Immature natural killer cell (primary cell): ENCODE data around the gene KRTAP24-1. TPM values are rescaled to one million over a fixed set of nuclear protein-coding genes. Genes with fewer than 3 reads are reported as not detected.

Source experiments
- DNase-seq, 3 donors: peaks; one replicate each; pipeline ENCODE4 v3.0.0; 2022; ENCODE audit warnings: mixed read lengths in 1 of 3
- H3K27ac Mint-ChIP-seq, 6 donors: one replicate each; pipeline ENCODE4 v1.8.0; 2020; ENCODE audit warnings: mixed read lengths in 6 of 6, mild to moderate bottlenecking in 5 of 6, inconsistent platforms in 4 of 6, moderate library complexity in 3 of 6
- H3K27me3 Mint-ChIP-seq, 3 donors: one replicate each; pipeline ENCODE4 v1.8.0; 2020 to 2021; ENCODE audit warnings: low read depth in 3 of 3, mild to moderate bottlenecking in 3 of 3, mixed read lengths in 3 of 3, moderate library complexity in 3 of 3, inconsistent platforms in 1 of 3
- H3K36me3 Mint-ChIP-seq, 3 donors: one replicate each; pipeline ENCODE4 v1.8.0; 2020; ENCODE audit warnings: mixed read lengths in 3 of 3, inconsistent platforms in 2 of 3, mild to moderate bottlenecking in 2 of 3
- H3K4me1 Mint-ChIP-seq, 2 donors: one replicate each; pipeline ENCODE4 v1.8.0; 2020; ENCODE audit warnings: inconsistent platforms in 2 of 2, mild to moderate bottlenecking in 2 of 2, mixed read lengths in 2 of 2, moderate library complexity in 1 of 2
- H3K4me3 Mint-ChIP-seq, 5 donors: one replicate each; pipeline ENCODE4 v1.8.0; 2020; ENCODE audit warnings: mild to moderate bottlenecking in 5 of 5, mixed read lengths in 5 of 5, inconsistent platforms in 3 of 5, moderate library complexity in 3 of 5
- H3K9me3 Mint-ChIP-seq, 6 donors: one replicate each; pipeline ENCODE4 v1.8.0; 2020; ENCODE audit warnings: mild to moderate bottlenecking in 6 of 6, mixed read lengths in 6 of 6, inconsistent platforms in 4 of 6, moderate library complexity in 3 of 6
- polyA plus RNA-seq, 3 donors: library from polyadenylated mRNA; unstranded; fragments of 300-500 nt; fragmentation: Illumina TruSeq; gene quantifications; one replicate each; pipeline ENCODE4 v1.2.3, GENCODE V29; 2021

Gene KRTAP24-1
- polyA plus RNA-seq, 3 donors from 2014 or later, result not detected

- Mint-ChIP-seq H3K4me1 (no peaks in the 10 kb centered on the region), H3K27ac (no peak overlapping the region), H3K4me3 (no peak overlapping the region), H3K9me3 (peaks cover 1 to 32% (median 8%) of the 10 kb centered on the region in 6 donors), H3K36me3 (no peaks in the 10 kb centered on the region), H3K27me3 (no peaks in the 10 kb centered on the region)
- no peak for DNase-seq
Observed at GRCh38 chr21:30255679-30256078, 27.1 kb downstream of the KRTAP24-1 start.

GRCh38 chr21:30251781-30252180 lies 31.0 kb downstream of the KRTAP24-1 start:
- Mint-ChIP-seq H3K4me3 (no peak overlapping the region), H3K27me3 (peaks cover 0 to 1% (median 0%) of the 10 kb centered on the region in 3 donors), H3K27ac (no peak overlapping the region), H3K36me3 (no peaks in the 10 kb centered on the region), H3K9me3 (peaks cover 1 to 23% (median 4%) of the 10 kb centered on the region in 6 donors), H3K4me1 (no peaks in the 10 kb centered on the region)
- no peak for DNase-seq

- Mint-ChIP-seq H3K36me3 (no peaks in the 10 kb centered on the region), H3K9me3 (peaks cover 1 to 27% (median 6%) of the 10 kb centered on the region in 6 donors), H3K27ac (no peak overlapping the region), H3K4me1 (no peaks in the 10 kb centered on the region), H3K27me3 (peaks cover 0 to 1% (median 0%) of the 10 kb centered on the region in 3 donors), H3K4me3 (no peak overlapping the region)
- DNase-seq, result no peak
Observed at GRCh38 chr21:30249936-30250335, 32.8 kb downstream of the KRTAP24-1 start.

GRCh38 chr21:30248844-30249243 lies 33.9 kb downstream of the KRTAP24-1 start:
- Mint-ChIP-seq H3K9me3 (peaks cover 1 to 31% (median 9%) of the 10 kb centered on the region in 6 donors), H3K27ac (no peak overlapping the region), H3K36me3 (no peaks in the 10 kb centered on the region), H3K27me3 (peaks cover 0 to 1% (median 1%) of the 10 kb centered on the region in 3 donors), H3K4me1 (no peaks in the 10 kb centered on the region), H3K4me3 (no peak overlapping the region)
- DNase-seq, result no peak

DNA sequence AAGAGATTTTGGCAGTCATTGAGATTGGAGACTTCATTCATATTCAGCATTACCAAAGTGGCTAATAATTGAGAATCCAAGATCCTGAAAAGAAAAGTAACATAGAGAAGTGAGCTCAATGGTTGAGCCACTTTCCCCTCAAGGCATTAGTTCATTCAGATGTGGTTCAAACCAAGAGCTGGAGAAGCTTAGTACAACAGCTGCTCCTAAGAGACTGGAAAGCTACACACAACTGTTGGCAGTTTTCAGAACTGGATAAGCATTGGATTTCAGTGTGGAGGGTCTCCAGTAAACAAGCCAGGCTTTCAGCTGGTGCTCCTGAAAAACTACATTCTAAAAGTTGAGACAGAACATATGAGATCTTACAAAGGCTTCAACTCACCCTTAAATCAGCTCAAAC lies 37.7 kb downstream of the KRTAP24-1 start:
- Mint-ChIP-seq H3K9me3 (peaks cover 3 to 30% (median 18%) of the 10 kb centered on the region in 6 donors), H3K4me3 (no peak overlapping the region), H3K4me1 (no peaks in the 10 kb centered on the region), H3K36me3 (no peaks in the 10 kb centered on the region), H3K27me3 (peaks cover 0 to 1% (median 1%) of the 10 kb centered on the region in 3 donors), H3K27ac (no peak overlapping the region)
- no peak for DNase-seq

- Mint-ChIP-seq H3K9me3 (peaks cover 3 to 30% (median 16%) of the 10 kb centered on the region in 6 donors), H3K36me3 (no peaks in the 10 kb centered on the region), H3K4me1 (no peaks in the 10 kb centered on the region), H3K4me3 (no peak overlapping the region), H3K27me3 (peaks cover 0 to 1% (median 1%) of the 10 kb centered on the region in 3 donors), H3K27ac (no peak overlapping the region)
- DNase-seq, result no peak
Observed at GRCh38 chr21:30243691-30244090, 39.1 kb downstream of the KRTAP24-1 start.

- Mint-ChIP-seq H3K27ac (no peak overlapping the region), H3K27me3 (peaks cover 0 to 2% (median 1%) of the 10 kb centered on the region in 3 donors), H3K9me3 (peaks cover 3 to 27% (median 23%) of the 10 kb centered on the region in 6 donors), H3K36me3 (no peaks in the 10 kb centered on the region), H3K4me1 (no peaks in the 10 kb centered on the region), H3K4me3 (no peak overlapping the region)
- no peak for DNase-seq
Observed at GRCh38 chr21:30240661-30241060, 42.1 kb downstream of the KRTAP24-1 start.

GRCh38 chr21:30238168-30238567 lies 44.6 kb downstream of the KRTAP24-1 start:
- H3K27me3 Mint-ChIP-seq, result peaks cover 0 to 2% (median 0%) of the 10 kb centered on the region in 3 donors
- H3K4me3 Mint-ChIP-seq, result no peak overlapping the region
- DNase-seq, result no peak
- H3K27ac Mint-ChIP-seq, result no peak overlapping the region
- no peaks in the 10 kb centered on the region for H3K4me1 Mint-ChIP-seq
- H3K36me3 Mint-ChIP-seq, result no peaks in the 10 kb centered on the region
- H3K9me3 Mint-ChIP-seq, result peaks cover 0 to 25% (median 18%) of the 10 kb centered on the region in 6 donors

DNA sequence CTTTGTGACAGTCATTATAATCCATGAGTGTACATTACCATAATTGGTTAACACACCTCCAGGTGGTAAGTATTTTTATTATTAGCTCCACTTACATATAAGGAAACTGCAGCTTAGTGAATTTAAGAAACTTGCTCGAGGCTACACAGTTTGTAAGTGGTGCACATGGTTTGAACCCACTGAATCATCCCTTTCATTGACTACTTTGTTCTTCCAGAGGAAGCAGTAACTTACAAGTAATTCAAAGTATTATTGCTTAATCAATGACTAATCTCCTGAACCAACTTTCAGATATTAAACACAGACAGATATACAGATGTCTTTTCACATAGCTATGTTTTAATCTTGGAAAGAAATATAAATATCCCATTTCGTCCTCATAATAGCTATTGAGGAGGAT lies 48.1 kb downstream of the KRTAP24-1 start:
- no peak overlapping the region for H3K4me3 Mint-ChIP-seq
- no peak overlapping the region for H3K27ac Mint-ChIP-seq
- H3K27me3 Mint-ChIP-seq, result peaks cover 0 to 2% (median 2%) of the 10 kb centered on the region in 3 donors
- H3K4me1 Mint-ChIP-seq, result no peaks in the 10 kb centered on the region
- no peaks in the 10 kb centered on the region for H3K36me3 Mint-ChIP-seq
- DNase-seq, result no peak
- H3K9me3 Mint-ChIP-seq, result peaks cover 14 to 34% (median 17%) of the 10 kb centered on the region in 6 donors

DNA sequence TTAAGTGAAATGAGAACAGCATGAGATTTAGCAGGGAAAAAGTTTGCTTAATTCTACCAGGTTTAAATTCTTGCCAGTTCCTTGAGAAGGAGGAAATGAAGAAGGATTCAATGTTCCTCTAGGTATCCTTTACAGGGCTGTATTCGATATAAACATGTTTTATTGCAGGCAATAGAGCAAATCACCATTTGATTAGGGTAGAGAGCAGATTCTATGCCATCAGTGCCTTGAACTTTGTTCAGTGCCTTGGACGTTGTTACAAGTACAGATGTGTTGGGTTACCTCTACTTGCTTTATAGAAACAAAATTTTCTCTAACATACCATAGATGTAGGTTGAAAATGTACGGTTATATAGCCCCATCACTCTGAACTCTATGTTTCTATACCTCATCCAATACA lies 48.7 kb downstream of the KRTAP24-1 start:
- peaks cover 0 to 2% (median 2%) of the 10 kb centered on the region in 3 donors for H3K27me3 Mint-ChIP-seq
- no peaks in the 10 kb centered on the region for H3K36me3 Mint-ChIP-seq
- no peaks in the 10 kb centered on the region for H3K4me1 Mint-ChIP-seq
- no peak for DNase-seq
- peaks cover 15 to 37% (median 17%) of the 10 kb centered on the region in 6 donors for H3K9me3 Mint-ChIP-seq
- H3K27ac Mint-ChIP-seq, result no peak overlapping the region
- no peak overlapping the region for H3K4me3 Mint-ChIP-seq

- Mint-ChIP-seq H3K36me3 (no peaks in the 10 kb centered on the region), H3K27ac (no peak overlapping the region), H3K4me3 (no peak overlapping the region), H3K4me1 (no peaks in the 10 kb centered on the region), H3K9me3 (peaks cover 14 to 37% (median 18%) of the 10 kb centered on the region in 6 donors), H3K27me3 (peaks cover 0 to 2% (median 2%) of the 10 kb centered on the region in 3 donors)
- DNase-seq, result no peak
Observed at GRCh38 chr21:30233228-30234020, 49.3 kb downstream of the KRTAP24-1 start.

- Mint-ChIP-seq H3K27ac (no peak overlapping the region), H3K4me1 (no peaks in the 10 kb centered on the region), H3K4me3 (no peak overlapping the region), H3K27me3 (peaks cover 0 to 2% (median 0%) of the 10 kb centered on the region in 3 donors), H3K36me3 (no peaks in the 10 kb centered on the region), H3K9me3 (peaks cover 10 to 44% (median 18%) of the 10 kb centered on the region in 6 donors)
- no peak for DNase-seq
Observed at GRCh38 chr21:30232011-30232410, 50.7 kb downstream of the KRTAP24-1 start.
